ENCODE measurements around the gene PHACTR2.

- TF ChIP-seq SP1 (IDR thresholded peaks at IDR 0.05; ENCODE audit: low read depth) (no peak), POLR2A (IDR thresholded peaks at IDR 0.05; ENCODE audit: borderline replicate concordance, extremely low read depth, insufficient read depth, insufficient read length) (no peak), SIN3A (IDR thresholded peaks at IDR 0.05; ENCODE audit: low read depth) (no peak), REST (IDR thresholded peaks at IDR 0.05; ENCODE audit: low read depth) (no peak), CTCF (IDR thresholded peaks at IDR 0.05 in 2 of 3, conservative IDR thresholded peaks at IDR 0.05 in 1 of 3; ENCODE audit: borderline replicate concordance in 1 of 3, insufficient read depth in 1 of 3, low read depth in 2 of 3, low read length in 2 of 3) (no peak), EZH2 (IDR thresholded peaks at IDR 0.05) (no peak), EZH2phosphoT487 (IDR thresholded peaks at IDR 0.05; ENCODE audit: borderline replicate concordance) (no peak), YY1 (IDR thresholded peaks at IDR 0.05; ENCODE audit: extremely low read depth, insufficient replicate concordance, low read depth, low read length) (no peak)
Observed at GRCh38 chr6:143726015-143726647, 48.4 kb downstream of the PHACTR2 start.
